NCI-H774 (cell line): ENCODE measurements around the gene IL22RA1.

Experiments
- DNase-seq: peaks from one replicate; lab custom pipeline; 2025; lab: John Stamatoyannopoulos, UW

Gene IL22RA1

GRCh38 chr1:24111996-24112779 lies 30.8 kb downstream of the IL22RA1 start, which contains the start of gene MYOM3:
TSS of gene MYOM3 (minus strand) at chr1:24112135. CDS start at chr1:24108636, 3,499 bp downstream.
- no peak for DNase-seq

DNA sequence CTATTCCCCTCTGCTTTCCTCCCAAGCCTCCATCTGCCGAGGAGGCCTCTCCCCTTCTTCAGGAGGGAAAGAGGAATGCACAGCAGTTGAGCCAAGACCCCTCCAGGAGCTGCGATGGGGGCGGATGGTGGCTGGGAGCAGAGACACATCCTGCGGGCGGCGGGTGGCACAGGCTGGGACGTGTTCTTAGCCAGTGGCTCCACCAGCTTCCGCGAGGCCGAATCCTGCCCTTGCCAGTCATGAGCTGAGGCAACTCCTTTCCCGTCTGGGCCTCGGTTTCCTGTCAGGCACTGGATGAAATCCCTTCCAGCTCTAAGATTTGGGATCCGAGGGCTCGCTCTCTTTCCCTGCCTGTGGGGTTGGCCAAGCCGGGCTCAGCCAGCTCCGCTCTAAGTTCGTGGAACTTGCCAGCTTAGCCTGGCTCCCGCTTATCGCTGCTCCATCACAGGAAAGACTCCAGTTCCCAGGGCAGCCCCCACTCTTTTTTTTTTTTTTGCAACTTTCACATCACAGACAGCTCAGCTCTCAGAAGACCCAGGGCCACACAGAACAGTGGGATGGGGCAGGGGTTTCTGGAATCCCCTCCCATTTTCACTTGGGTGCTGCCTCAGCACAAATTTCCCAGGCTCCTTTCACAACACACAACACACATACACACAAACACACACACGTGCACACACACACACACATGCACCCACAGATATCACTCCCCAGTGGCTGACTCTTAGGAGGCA lies 31.5 kb downstream of the IL22RA1 start:
- no peak for DNase-seq

GRCh38 chr1:24110642-24111261 lies 32.2 kb downstream of the IL22RA1 start:
- no peak for DNase-seq

GRCh38 chr1:24109686-24110475 lies 33.1 kb downstream of the IL22RA1 start:
- DNase-seq = no peak

- no peak for DNase-seq
Observed at GRCh38 chr1:24109166-24109483, 33.8 kb downstream of the IL22RA1 start.

DNA sequence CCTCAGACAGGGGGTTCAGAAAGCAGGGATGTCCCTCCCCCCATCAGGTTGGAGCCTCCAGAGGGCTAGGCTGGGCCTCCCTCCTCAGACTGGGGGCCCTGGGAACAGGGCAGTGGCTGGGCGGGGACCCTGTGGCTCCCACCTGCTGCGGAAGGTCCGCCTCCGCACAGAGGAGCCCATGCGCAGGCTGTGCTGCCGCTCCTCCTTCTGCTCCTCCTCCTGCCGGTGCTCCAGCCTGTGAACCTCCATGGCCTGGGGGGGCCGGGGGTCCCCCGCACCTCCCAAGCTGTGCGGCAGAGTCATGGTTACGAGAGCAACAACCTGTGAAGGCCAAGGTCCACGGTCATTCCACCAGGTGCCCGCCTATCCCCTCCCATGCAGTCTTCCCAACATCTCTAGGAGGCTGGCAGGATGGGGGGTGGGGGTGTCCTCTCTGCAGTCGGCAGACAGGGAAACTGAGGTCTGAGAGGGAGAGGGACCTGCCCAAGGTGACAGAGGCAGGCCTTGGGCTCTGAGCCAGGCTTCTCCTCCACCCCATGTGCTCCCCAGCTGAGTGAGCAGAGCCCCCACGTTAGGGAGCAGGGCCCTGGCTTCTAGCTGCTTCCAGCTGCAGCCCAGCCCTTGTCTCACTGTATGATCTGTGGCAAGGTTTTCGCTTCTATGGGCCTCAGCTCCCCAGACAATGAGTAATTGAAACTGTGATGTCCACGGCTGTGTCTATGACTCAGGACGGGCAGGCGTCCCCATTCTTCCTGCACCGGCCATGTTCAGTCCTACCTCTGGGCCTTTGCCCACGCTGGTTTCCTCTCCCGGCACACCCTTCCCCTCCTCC lies 34.4 kb downstream of the IL22RA1 start:
- DNase-seq = no peak

- DNase-seq = no peak
Observed at GRCh38 chr1:24107462-24108138, 35.3 kb downstream of the IL22RA1 start.

DNA sequence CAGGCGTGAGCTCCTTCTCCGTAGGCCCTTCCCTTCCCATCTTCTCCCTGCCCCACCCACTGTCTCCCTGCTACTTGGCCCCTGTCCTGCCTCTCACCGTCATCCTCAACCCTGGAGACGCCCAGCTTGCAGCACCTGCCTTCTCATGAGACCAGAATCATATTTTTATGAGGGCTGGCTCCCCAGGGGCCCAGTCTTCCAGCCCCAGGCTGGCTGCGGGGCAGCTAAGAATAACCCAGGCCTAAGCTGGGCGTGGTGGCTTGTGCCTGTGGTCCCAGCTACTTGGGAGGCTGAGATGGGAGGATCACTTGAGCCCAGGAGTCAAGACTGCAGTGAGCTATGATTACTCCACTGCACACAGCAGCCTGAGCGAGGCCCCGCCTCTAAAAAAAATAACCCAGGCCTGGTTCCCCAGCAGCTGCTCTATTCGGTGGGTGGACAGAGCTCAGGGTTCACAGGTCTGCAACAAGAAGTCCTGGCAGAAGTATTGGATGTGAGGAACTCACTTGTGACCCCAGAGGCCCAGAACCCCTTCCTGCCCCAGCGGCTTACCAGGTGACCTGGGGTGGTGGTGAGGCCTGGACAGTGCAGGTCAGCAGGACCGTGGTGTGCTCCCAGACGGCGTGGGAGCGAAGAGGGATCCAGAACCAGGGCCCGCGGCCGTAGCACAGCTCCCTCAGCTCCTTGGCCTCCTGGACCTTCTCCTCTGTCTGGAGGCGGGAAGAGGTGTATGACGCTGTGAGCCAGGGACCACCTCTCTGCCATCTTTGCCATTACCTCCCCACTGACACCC lies 37.4 kb downstream of the IL22RA1 start:
- no peak for DNase-seq

- DNase-seq = no peak
Observed at GRCh38 chr1:24104854-24105253, 38.1 kb downstream of the IL22RA1 start.

GRCh38 chr1:24103879-24104278 lies 39.1 kb downstream of the IL22RA1 start:
- DNase-seq = no peak

DNA sequence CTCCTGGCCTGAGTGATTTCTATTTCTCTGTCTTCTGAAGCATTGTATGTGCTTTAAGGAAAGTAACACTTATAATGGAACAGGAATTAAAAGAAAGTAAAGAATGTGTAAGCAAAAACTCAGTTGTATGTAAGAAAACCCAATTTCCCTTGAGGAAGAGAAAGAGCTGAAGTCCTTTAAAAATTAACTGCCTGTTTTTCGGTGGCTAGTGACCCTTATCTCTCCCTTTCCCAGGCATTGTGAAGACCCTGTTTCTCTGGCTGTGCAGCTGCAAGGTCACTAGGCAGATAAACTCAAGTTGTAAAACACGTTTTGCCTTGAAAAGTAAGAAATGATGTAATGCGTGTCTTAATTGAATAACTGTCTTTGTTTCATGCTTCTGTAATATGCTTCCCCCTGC lies 39.5 kb downstream of the IL22RA1 start:
- no peak for DNase-seq

GRCh38 chr1:24102961-24103360 lies 40.0 kb downstream of the IL22RA1 start:
- no peak for DNase-seq

- DNase-seq = no peak
Observed at GRCh38 chr1:24101796-24102586, 40.9 kb downstream of the IL22RA1 start.

GRCh38 chr1:24100945-24101737 lies 41.8 kb downstream of the IL22RA1 start:
- no peak for DNase-seq

DNA sequence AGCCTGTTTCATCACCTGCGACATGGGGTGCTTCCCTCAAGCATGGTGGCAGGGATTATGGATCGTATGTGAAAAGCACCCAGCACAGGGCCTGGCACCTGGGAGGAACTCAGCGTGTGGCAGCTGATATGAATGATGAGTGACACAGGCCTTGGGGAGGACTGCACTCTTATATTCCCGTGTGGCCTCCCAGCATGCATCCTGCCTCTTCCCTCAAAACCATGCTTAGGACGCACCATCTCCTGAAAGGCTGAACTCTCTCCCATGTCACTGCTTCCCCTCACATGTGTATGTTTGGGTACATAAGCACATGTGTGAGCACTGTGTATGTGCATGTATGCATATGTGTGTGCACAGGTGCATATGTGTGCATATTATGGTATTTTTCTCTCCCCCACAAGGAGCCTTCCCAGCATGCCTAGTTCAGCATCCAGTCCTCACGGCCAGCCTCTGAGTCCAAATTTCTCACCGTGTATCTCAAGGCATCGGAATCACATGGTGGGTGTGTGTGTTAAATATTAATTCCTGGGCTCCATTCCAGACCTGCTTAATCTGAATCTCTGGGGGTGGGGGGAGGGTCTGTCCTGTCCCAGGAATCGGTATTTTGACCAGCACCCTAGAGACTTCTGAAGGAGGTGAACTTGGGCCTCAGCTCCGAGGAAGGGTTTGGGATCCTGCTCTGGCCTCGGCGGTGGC lies 43.8 kb downstream of the IL22RA1 start:
- no peak for DNase-seq

GRCh38 chr1:24098102-24098501 lies 44.8 kb downstream of the IL22RA1 start:
- DNase-seq = no peak

GRCh38 chr1:24097663-24098062 lies 45.3 kb downstream of the IL22RA1 start:
- no peak for DNase-seq

DNA sequence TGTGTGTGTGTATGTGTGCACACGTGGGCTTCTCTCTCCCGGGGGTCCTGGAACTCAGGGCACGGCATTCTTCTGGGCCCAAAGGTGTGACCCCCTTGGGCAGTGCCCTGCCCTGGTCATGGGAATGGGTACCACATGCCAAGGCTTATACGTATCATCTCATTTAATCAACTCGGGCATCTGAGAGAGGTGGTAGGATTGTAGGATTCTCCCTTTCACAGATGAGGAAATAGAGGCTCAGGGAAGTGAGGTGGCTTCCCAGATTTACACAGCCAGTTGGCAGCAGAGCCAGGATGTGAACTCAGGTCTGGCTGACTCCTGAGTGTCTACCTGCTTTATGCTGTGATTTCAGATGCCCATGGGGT lies 46.2 kb downstream of the IL22RA1 start:
- DNase-seq = no peak
